ENCODE data around the gene EFTUD2.

EFTUD2 gene

DNA sequence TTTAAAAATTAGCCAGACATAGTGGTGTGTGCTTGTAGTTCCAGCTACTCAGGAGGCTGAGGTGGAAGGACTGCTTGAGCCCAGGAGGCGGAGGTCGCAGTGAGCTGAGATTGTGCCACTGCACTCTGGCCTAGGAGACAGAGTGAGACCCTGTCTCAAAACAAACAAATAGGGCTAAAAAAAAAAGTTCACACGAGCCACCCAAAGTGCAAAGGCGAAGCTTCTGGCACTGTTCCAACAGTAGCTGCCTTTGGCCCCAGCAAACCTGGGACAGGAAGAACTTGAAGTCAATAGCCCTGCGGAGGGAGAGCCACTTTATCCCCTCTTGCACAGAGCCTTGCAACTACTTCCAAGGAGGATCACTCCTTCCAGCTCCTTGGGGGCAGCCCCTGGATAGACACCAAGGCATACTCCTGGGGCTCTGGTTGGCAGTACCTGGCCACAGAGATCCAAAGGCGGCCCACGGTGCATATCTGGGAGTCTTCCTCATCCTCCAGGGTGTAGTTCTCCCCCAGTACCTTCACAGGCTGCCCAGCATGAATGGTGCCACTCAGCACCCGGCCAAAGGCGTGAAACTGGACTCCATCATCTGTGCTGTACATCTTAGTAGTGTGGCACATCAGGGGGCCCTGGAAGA is 36.8 kb downstream of the EFTUD2 start:
- no peak for DNase-seq (ENCODE audit: low read depth)
- TF ChIP-seq, protein P1, sequence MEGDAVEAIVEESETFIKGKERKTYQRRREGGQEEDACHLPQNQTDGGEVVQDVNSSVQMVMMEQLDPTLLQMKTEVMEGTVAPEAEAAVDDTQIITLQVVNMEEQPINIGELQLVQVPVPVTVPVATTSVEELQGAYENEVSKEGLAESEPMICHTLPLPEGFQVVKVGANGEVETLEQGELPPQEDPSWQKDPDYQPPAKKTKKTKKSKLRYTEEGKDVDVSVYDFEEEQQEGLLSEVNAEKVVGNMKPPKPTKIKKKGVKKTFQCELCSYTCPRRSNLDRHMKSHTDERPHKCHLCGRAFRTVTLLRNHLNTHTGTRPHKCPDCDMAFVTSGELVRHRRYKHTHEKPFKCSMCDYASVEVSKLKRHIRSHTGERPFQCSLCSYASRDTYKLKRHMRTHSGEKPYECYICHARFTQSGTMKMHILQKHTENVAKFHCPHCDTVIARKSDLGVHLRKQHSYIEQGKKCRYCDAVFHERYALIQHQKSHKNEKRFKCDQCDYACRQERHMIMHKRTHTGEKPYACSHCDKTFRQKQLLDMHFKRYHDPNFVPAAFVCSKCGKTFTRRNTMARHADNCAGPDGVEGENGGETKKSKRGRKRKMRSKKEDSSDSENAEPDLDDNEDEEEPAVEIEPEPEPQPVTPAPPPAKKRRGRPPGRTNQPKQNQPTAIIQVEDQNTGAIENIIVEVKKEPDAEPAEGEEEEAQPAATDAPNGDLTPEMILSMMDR (conservative IDR thresholded peaks at IDR 0.05; ENCODE audit: low read depth, low read length): no peak
- H3K4me3 ChIP-seq (ENCODE audit: low read depth, low read length): no peak overlapping the region

DNA sequence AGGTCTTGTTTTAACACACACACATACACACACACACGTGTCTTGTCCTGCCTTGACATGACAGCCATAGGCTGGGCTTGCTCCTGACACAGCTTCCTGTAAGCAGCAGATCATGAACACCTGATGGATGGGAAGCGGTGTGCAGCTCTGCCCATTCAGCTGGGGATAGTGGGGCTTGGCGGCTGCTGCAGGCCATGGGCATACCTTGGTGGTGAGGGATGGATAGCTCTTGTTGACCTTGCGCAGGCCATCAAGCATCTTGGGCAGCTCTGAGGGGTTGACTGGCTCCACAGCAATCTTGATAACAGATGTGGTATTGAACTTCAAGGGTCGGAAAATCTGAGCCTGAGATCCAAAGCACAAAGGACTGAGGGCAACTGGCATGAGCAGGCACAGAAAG is 39.5 kb downstream of the EFTUD2 start:
- TF ChIP-seq, protein P1 (conservative IDR thresholded peaks at IDR 0.05; ENCODE audit: low read depth, low read length): no peak
- no peak for DNase-seq (ENCODE audit: low read depth)
- no peak overlapping the region for H3K4me3 ChIP-seq (ENCODE audit: low read depth, low read length)

DNA sequence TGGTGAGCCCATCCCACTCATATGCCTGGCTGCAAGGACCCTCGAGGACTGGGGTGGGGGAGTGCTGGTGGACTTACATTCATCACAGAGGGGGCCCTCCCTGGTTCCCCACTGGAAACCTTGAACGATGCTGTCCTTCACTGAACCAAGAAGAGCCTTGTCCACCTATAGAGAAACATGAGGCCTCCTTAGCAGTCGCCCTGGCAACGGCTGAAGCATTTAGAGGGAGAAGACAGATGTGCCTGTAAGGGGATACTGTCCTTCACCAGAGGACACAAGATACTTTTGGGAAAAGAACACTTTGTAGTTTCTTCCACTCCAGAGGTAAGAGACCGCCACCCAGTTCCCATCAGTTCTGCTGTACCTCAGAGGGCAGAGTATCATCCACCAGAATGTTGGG is 45.1 kb downstream of the EFTUD2 start:
- no peak overlapping the region for H3K4me3 ChIP-seq (ENCODE audit: low read depth, low read length)
- DNase-seq (ENCODE audit: low read depth): no peak
- TF ChIP-seq, protein P1 (conservative IDR thresholded peaks at IDR 0.05; ENCODE audit: low read depth, low read length): no peak

- DNase-seq (ENCODE audit: low read depth): no peak
- no peak overlapping the region for H3K4me3 ChIP-seq (ENCODE audit: low read depth, low read length)
- TF ChIP-seq, protein P1 (conservative IDR thresholded peaks at IDR 0.05; ENCODE audit: low read depth, low read length): no peak
Observed at GRCh38 chr17:44850612-44851011, 48.6 kb downstream of the EFTUD2 start.

- TF ChIP-seq, protein P1 (conservative IDR thresholded peaks at IDR 0.05; ENCODE audit: low read depth, low read length): no peak
- no peak overlapping the region for H3K4me3 ChIP-seq (ENCODE audit: low read depth, low read length)
- DNase-seq (ENCODE audit: low read depth): no peak
Observed at GRCh38 chr17:44850025-44850424, 49.2 kb downstream of the EFTUD2 start.

DNA sequence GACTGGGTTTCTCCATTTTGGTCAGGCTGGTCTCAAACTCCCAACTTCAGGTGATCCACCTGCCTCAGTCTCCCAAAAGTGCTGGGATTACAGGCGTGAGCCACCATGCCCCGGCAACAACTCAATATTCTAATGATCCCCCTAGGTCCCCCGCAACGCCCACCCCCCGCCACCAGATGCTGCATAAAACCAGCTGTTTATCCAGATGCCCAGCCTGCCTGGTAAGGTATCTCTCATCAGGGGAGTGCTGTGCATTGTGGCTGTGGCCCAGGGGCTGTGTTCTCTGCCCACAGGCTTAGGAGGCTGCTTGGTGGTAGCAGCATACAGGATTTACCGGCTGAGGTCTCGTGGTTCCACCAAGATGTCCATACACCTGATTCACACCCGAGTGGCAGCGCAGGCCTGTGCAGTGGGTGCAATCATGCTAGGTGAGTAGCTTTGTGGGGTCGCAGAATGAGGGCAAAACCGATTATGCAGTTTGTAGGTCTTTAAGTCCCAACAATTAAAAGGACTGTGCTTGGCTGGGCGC is 50.2 kb downstream of the EFTUD2 start:
- DNase-seq (ENCODE audit: low read depth): no peak
- TF ChIP-seq, protein P1 (conservative IDR thresholded peaks at IDR 0.05; ENCODE audit: low read depth, low read length): no peak
- no peak overlapping the region for H3K4me3 ChIP-seq (ENCODE audit: low read depth, low read length)

DNA sequence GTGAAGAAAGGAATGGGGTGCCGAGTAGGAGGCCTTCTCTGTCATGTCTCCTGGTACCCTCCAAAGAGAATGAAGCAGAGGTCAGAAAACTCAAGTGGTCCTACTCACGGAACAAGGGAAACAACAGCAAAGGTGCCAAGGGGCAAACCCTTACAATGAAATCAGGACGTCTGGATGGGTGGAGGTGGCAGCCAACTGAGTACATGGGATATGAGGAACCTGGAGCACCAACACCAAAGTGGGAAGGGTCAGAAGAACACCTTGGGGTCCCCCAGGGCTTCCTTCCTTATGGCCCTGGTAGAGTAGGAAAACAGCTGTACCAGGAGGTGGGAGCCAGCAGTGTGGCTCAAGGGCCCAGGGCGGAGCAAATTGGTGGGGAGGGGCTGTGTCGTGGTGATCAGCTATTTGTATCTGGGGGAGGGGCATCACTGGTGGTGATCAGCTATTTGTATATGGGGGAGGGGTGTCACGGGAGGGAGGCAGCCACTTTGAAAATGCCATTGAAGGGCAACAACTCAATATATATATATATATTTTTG is 50.9 kb downstream of the EFTUD2 start:
- H3K4me3 ChIP-seq (ENCODE audit: low read depth, low read length): no peak overlapping the region
- no peak for DNase-seq (ENCODE audit: low read depth)
- TF ChIP-seq, protein P1 (conservative IDR thresholded peaks at IDR 0.05; ENCODE audit: low read depth, low read length): no peak

Measured in choroid plexus epithelial cell (primary cell).